Heart left ventricle (tissue), 13 donors: ENCODE measurements around the gene PCDHGA1.
A peak's percentile ranks its signal among the peaks of the same experiment; 100 is the strongest.

Source experiments
- POLR2A ChIP-seq, 2 donors: fragments of 450-650 bp; IDR thresholded peaks; one replicate each; pipeline ENCODE4 v1.6.1; 2017; ENCODE audit warnings: antibody characterized with exemption in 2 of 2, mild to moderate bottlenecking in 2 of 2, moderate library complexity in 2 of 2
- TF ChIP-seq, protein P1 (sequence below), 12 donors: fragments of 200-600 bp; sonication (generic) in 4 of 12; IDR thresholded peaks; one replicate each; pipeline versions ENCODE4 v1.5.0 to v1.8.0; 2018 to 2022; ENCODE audit warnings: antibody characterized with exemption in 12 of 12, mild to moderate bottlenecking in 5 of 12
- donor health status: ischemic (EF 13 %, LVEDD 7.1; RV severe dilation, severe dysfunction).
- donor health status: DM: no; HTN: yes; CAD: no.
- donor health status: DM: no; HTN: no; CAD: no.
- donor health status: ischemic (EF 25% LVEDD 6.9; RV normal size, moderate dysfunction).
- donor health status: ischemic (EF 25% LVEDD 5.7; RV mildly dilated, moderate dysfunction).
- donor health status: ischemic (EF 35%, LVEDD 5.7; RV mildly dilated, moderate dysfunction).
- donor health status: nonischemic (EF 11% LVEDD 7.7; RV severe dilation, severe dysfunction).
- donor health status: DM: yes; HTN: yes; CAD: no.
- donor health status: PGD.
- donor health status: ischemic (EF 29% LVEDD 5.4; RV normal size, mild dysfunction).
- donor health status: nonischemic (EF 23%, LVEDD 6.1; RV moderate dilation, normal function).

DNA sequence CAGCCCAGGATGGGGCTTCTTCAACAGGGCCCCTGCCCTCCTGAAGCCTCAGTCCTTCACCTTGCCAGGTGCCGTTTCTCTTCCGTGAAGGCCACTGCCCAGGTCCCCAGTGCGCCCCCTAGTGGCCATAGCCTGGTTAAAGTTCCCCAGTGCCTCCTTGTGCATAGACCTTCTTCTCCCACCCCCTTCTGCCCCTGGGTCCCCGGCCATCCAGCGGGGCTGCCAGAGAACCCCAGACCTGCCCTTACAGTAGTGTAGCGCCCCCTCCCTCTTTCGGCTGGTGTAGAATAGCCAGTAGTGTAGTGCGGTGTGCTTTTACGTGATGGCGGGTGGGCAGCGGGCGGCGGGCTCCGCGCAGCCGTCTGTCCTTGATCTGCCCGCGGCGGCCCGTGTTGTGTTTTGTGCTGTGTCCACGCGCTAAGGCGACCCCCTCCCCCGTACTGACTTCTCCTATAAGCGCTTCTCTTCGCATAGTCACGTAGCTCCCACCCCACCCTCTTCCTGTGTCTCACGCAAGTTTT, 182.1 kb downstream of the PCDHGA1 start:
- no peak for TF ChIP-seq POLR2A (IDR thresholded peaks at IDR 0.05)
- TF ChIP-seq, protein P1, sequence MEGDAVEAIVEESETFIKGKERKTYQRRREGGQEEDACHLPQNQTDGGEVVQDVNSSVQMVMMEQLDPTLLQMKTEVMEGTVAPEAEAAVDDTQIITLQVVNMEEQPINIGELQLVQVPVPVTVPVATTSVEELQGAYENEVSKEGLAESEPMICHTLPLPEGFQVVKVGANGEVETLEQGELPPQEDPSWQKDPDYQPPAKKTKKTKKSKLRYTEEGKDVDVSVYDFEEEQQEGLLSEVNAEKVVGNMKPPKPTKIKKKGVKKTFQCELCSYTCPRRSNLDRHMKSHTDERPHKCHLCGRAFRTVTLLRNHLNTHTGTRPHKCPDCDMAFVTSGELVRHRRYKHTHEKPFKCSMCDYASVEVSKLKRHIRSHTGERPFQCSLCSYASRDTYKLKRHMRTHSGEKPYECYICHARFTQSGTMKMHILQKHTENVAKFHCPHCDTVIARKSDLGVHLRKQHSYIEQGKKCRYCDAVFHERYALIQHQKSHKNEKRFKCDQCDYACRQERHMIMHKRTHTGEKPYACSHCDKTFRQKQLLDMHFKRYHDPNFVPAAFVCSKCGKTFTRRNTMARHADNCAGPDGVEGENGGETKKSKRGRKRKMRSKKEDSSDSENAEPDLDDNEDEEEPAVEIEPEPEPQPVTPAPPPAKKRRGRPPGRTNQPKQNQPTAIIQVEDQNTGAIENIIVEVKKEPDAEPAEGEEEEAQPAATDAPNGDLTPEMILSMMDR (IDR thresholded peaks at IDR 0.05): peak; percentile 72 to 91 (median 85)
